ENCODE data around the gene PWWP2A.

Gene PWWP2A

DNA sequence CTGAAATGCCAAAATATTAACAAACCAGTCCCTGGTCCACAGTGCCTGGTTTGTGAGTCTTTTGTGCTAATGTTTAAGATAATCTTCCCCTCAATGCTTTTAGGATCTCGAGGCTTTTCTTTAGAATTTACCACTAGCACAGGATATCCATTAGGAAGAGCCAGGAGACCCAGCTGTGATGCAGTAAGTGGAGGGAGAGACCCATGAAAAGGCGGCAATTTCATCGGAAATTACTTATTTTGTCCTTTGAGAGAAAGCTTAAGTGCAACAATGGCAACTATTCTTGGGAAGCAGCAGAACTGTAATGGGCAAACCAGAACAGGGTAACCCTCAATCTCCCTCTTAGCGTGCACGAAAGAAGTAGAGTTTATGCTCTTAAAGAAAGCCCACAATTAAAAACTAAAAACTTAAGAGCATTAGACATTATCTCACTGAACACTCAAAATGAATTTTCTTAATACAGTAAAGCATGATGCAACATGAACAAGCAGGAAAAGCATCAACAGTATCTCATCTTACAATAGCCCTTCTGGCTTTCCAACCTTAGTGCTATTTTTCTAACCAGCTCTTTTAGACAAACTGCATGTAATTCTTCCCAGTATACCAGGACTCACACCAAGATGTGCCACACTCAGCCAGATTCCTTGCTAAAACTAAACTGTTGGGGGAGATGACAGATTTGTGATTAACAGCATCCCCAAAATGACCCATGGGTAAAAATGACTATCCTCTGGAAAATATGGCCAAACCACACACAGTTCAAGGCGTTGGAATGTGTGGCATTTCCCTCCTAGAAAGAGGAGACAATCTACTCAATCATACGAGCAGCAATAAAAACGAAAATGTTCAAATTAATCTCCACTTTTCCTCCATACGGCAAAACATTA lies 36.4 kb downstream of the PWWP2A start:
- H3K79me2 ChIP-seq: no peaks in the 10 kb centered on the region
- no peak for TF ChIP-seq CTCF (IDR thresholded peaks at IDR 0.05)
- H3K4me3 ChIP-seq (ENCODE audit: low read depth, low read length): no peak overlapping the region
- H3K4me1 ChIP-seq: no peaks in the 10 kb centered on the region
- no peak overlapping the region for H3K4me2 ChIP-seq (ENCODE audit: low read length)
- no peak overlapping the region for H3K27ac ChIP-seq
- H3K27me3 ChIP-seq (ENCODE audit: control insufficient read depth, insufficient read depth, low read length): no peaks in the 10 kb centered on the region
- no peak overlapping the region for H2AFZ ChIP-seq
- no peaks in the 10 kb centered on the region for H3K36me3 ChIP-seq (ENCODE audit: control insufficient read depth, insufficient read depth, low read length)
- H3K9ac ChIP-seq: no peak overlapping the region
- H3K9me3 ChIP-seq (ENCODE audit: control insufficient read depth, low read length): no peaks in the 10 kb centered on the region

DNA sequence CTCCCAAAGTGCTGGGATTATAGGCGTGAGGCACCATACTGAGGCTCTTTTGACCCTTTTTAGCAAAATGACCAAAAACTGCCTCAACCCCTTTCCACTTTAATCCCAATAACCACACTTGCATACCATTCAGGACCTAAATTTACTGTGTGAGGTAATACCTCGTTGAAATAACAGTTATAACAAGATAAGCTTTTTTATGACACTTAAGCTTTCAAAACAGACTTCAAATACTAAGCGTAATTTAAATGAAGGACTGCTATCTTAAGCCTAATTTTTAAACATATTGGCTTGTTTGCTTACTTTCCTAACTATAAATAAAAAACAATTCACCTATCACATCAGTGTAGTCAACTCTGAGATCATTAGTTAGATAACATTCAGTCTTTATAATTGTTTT lies 37.8 kb downstream of the PWWP2A start:
- Histone ChIP-seq H3K9ac (no peak overlapping the region), H3K27me3 (ENCODE audit: control insufficient read depth, insufficient read depth, low read length) (no peaks in the 10 kb centered on the region), H3K9me3 (ENCODE audit: control insufficient read depth, low read length) (no peaks in the 10 kb centered on the region), H3K79me2 (no peaks in the 10 kb centered on the region), H3K4me2 (ENCODE audit: low read length) (no peak overlapping the region), H3K36me3 (ENCODE audit: control insufficient read depth, insufficient read depth, low read length) (no peaks in the 10 kb centered on the region), H3K27ac (no peak overlapping the region), H3K4me3 (ENCODE audit: low read depth, low read length) (no peak overlapping the region), H2AFZ (no peak overlapping the region), H3K4me1 (no peaks in the 10 kb centered on the region)
- no peak for TF ChIP-seq CTCF (IDR thresholded peaks at IDR 0.05)

DNA sequence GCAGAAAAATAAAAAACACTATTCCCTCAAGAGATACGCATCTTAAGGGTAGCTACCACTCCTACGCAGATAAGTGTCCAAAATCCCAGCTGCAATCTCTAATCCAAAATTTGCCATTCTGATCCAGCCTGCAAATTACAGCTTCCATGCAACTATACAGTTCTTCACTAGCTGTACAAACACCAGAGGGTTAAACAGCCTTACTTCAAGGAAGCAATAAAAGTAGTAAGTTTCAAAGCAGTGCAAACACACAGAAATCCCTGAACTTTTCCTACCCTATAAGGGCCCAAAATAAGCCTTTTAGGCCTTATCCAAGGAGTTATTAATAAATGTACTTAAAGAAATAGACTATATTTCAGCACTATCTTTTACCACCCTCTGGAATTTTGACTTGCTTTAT lies 39.5 kb downstream of the PWWP2A start:
- no peaks in the 10 kb centered on the region for H3K27me3 ChIP-seq (ENCODE audit: control insufficient read depth, insufficient read depth, low read length)
- no peak overlapping the region for H3K27ac ChIP-seq
- TF ChIP-seq CTCF (IDR thresholded peaks at IDR 0.05): no peak
- no peaks in the 10 kb centered on the region for H3K4me1 ChIP-seq
- H3K4me3 ChIP-seq (ENCODE audit: low read depth, low read length): no peak overlapping the region
- H3K4me2 ChIP-seq (ENCODE audit: low read length): no peak overlapping the region
- H2AFZ ChIP-seq: no peak overlapping the region
- no peaks in the 10 kb centered on the region for H3K9me3 ChIP-seq (ENCODE audit: control insufficient read depth, low read length)
- H3K36me3 ChIP-seq (ENCODE audit: control insufficient read depth, insufficient read depth, low read length): no peaks in the 10 kb centered on the region
- H3K79me2 ChIP-seq: no peaks in the 10 kb centered on the region
- H3K9ac ChIP-seq: no peak overlapping the region

DNA sequence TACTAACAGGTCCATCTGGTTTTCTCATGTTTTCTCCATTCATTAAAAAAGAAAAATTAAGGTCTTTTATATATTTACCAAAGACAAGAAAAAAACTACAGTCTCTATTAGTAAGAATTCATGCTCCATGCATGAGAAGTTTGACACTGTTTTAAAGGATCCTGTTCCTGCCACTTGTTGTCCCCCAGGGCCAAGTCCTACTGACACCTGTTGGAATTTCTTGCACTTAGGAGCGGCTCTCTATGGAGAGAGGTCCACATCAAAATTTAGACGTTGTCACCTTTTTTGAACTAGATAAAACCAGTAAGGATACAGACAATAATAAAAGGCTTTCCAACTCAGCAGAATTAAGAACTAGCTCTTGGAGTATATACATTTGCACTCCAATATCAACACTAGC lies 42.3 kb downstream of the PWWP2A start:
- no peaks in the 10 kb centered on the region for H3K36me3 ChIP-seq (ENCODE audit: control insufficient read depth, insufficient read depth, low read length)
- H3K9me3 ChIP-seq (ENCODE audit: control insufficient read depth, low read length): no peaks in the 10 kb centered on the region
- no peaks in the 10 kb centered on the region for H3K79me2 ChIP-seq
- no peak overlapping the region for H3K27ac ChIP-seq
- no peak overlapping the region for H3K4me2 ChIP-seq (ENCODE audit: low read length)
- H3K4me3 ChIP-seq (ENCODE audit: low read depth, low read length): no peak overlapping the region
- no peak overlapping the region for H3K9ac ChIP-seq
- no peak for TF ChIP-seq CTCF (IDR thresholded peaks at IDR 0.05)
- no peak overlapping the region for H2AFZ ChIP-seq
- H3K4me1 ChIP-seq: peaks cover 1% of the 10 kb centered on the region
- H3K27me3 ChIP-seq (ENCODE audit: control insufficient read depth, insufficient read depth, low read length): no peaks in the 10 kb centered on the region

DNA sequence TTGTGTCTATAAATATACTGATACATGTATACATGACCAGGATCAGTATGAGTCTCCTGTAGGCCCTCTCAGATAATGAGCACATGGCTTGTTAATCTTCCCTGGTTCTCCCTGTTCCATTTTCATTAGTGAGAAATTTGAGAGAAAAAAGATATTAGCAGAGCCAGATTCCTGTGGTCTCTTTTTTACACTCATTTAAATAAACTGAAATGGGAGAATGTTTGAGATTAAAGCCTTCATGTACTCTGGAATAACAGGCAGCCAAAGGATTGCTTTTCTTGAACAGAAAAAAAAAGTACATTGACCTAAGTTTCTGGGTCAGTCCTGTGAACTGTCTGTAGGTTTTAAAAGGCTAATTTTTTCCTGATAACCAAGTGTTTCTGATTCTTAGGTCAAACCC lies 44.2 kb downstream of the PWWP2A start:
- Histone ChIP-seq H3K27me3 (ENCODE audit: control insufficient read depth, insufficient read depth, low read length) (no peaks in the 10 kb centered on the region), H3K4me2 (ENCODE audit: low read length) (no peak overlapping the region), H3K9ac (no peak overlapping the region), H3K4me3 (ENCODE audit: low read depth, low read length) (no peak overlapping the region), H3K36me3 (ENCODE audit: control insufficient read depth, insufficient read depth, low read length) (no peaks in the 10 kb centered on the region), H3K9me3 (ENCODE audit: control insufficient read depth, low read length) (no peaks in the 10 kb centered on the region), H3K4me1 (peaks cover 5% of the 10 kb centered on the region), H3K27ac (no peak overlapping the region), H2AFZ (no peak overlapping the region), H3K79me2 (no peaks in the 10 kb centered on the region)
- TF ChIP-seq CTCF (IDR thresholded peaks at IDR 0.05): no peak
